GM10266 (cell line): ENCODE results near the gene VPS4B.

Experiments used
- DNase-seq: peaks from one replicate; pipeline ENCODE4 v3.0.0; 2012; ENCODE audit errors: extremely low spot score
- TF ChIP-seq, protein P1 (sequence below): IDR thresholded peaks from 2 replicates; pipeline ENCODE4 v1.5.1; 2012; ENCODE audit warnings: mild to moderate bottlenecking, low read depth; ENCODE audit not compliant: control insufficient read depth, insufficient read depth; ENCODE audit errors: missing control alignments

VPS4B gene

DNA sequence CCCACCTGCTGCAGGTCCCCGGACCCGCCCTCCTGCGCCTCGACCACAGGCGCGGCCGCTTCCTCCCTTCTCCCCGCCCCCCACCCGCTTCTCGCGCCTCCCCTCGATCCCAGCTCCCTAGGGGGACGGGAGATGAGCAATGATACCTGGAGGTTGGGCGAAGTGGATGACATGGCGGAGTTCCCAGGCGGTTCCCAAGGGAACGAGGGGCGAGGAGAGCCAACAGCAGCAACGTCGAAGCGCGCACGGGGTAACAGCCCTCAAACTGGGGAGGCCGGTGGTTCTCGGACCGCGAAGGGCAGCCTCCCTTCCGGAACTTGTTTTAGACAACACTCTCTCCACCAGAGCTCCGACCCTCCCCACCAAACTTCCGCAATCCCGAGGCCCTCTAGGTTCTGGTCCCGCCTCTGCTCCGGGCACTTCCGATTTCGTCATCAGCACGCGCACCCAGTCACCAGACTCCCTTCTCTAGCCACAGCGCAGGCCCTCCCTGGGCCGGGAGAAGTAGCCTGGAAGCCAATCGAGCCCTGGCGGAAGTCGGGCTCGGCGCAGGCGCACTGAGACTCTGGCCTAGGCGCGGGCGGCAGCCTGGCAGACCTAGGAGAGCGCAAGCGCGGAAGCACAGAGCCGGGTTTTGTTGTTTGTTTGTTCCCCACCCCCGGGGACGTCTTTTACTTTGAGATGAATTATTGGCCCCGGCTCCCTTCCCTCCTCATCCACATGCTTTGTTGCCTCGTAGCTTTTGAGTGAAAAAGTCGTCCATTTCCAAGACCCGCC, at the start of gene VPS4B:
Gene VPS4B (minus strand): TSS at position 390 of the 777 bp plus-strand sequence. CDS start 217 bp downstream, at position 173.
- peak; percentile 95 for DNase-seq
- TF ChIP-seq, protein P1, sequence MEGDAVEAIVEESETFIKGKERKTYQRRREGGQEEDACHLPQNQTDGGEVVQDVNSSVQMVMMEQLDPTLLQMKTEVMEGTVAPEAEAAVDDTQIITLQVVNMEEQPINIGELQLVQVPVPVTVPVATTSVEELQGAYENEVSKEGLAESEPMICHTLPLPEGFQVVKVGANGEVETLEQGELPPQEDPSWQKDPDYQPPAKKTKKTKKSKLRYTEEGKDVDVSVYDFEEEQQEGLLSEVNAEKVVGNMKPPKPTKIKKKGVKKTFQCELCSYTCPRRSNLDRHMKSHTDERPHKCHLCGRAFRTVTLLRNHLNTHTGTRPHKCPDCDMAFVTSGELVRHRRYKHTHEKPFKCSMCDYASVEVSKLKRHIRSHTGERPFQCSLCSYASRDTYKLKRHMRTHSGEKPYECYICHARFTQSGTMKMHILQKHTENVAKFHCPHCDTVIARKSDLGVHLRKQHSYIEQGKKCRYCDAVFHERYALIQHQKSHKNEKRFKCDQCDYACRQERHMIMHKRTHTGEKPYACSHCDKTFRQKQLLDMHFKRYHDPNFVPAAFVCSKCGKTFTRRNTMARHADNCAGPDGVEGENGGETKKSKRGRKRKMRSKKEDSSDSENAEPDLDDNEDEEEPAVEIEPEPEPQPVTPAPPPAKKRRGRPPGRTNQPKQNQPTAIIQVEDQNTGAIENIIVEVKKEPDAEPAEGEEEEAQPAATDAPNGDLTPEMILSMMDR, result no peak

DNA sequence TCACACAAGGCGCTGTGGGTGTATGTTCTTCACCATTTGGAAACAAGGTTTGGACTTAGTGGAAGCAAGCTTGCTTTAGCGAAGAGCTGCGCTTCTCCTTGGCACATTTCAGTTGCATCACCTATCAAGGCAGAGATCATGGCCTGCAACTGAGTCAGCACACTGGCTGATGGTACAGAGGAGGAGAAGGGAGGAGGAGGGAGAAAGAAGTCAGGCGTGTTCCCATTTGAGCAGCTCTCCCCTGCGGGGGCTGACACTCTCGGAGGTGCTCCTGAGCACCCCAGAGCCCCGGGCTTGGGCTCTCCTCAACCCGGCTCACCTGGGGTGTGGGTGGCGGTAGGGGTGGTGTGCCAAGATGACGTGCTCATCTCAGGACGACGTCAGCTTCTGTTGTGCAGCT, 48.5 kb upstream of the VPS4B start:
- DNase-seq, result no peak
- TF ChIP-seq, protein P1, result no peak

DNA sequence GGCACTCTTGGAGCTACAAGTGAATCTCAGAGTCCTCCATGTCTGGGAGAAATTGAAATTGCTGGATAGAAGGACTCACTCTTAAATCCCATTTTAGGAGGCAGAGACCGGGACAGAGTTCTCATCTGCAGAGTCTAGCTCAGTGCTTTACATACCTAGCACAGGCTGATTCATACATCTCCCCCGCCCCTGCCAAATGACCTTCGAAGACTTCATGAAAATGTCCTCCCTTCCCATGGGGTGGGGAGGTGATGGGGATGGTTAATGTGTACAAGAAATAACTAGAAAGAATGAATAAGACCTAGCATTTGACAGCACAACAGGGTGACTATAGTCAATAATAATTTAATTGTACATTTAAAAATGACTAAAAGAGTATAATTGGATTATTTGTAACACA, 46.3 kb upstream of the VPS4B start:
- TF ChIP-seq, protein P1, result no peak
- DNase-seq, result no peak

DNA sequence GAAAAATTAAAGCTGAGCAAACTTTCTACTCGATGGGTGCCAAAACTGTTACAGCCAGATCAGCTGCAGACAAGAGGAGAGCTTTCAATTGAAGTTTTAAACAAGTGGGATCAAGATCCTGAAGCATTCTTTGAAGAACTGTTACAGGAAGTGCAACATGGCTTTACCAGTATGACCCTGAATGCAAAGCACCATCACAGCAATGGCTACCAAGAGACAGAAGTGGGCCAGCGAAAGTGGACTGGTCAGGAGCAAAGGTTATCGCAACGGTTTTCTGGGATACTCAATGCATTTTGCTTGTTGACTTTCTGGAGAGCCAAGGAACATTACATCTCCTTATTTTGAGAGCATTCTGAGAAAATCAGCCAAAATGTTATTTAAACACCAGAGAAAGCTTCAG, 45.4 kb upstream of the VPS4B start:
- TF ChIP-seq, protein P1, result no peak
- no peak for DNase-seq

DNA sequence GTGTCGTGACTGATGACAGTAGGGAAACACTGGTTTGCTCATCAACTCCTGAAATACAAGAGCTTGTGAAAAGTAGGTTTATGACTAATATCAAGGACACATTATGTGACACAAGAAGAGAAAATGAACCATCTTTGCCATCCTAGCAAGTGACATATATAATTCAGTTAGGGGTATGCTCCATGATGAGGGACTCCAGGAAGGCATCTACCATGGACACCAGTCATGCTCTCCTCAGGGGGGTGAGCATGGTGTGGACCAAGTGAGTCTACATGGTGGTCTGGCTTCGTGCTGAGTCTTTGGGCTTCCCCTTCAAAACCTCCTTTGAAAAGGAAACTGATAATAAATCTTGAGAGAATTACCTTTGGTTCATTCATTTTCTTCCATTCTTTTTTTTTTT, 42.8 kb upstream of the VPS4B start:
- TF ChIP-seq, protein P1, result no peak
- DNase-seq, result no peak

DNA sequence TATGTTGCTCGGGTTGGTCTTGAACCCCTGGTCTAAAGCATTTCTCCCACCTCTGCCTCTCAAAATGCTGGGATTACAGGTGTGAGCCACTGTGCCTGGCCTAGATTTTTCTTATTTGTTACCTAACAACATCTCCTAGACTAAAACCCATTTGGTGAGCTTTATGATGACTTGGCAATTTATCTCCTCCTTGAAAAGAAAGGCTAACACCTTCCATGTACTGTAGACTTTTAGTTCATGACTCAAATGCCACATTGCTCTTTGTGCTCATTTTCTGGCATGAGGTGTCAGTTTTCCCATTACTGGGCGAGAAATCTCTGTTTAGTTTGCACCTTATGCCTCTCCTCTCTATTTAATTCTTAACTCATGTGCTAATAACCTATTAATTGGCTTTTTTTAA, 42.2 kb upstream of the VPS4B start:
- DNase-seq, result no peak
- TF ChIP-seq, protein P1, result no peak

DNA sequence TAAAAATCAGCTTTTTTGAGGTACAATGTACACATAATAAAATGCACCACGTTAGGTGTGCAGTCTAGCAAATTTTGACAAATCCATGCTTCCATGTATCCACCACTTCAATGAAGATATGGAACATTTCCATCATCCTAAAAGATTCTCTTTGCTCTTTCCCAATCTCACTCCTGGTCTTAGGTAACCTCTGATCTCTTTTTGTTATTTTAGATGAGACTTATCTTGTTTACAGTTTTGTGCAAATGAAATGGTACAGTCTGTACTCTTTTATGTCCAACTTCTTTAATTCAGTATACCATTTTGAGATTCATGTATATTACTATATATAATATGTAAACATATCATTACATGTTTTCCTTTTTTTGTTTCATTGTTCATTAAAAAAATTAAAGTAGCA, 38.1 kb upstream of the VPS4B start:
- TF ChIP-seq, protein P1, result no peak
- DNase-seq, result no peak
